SH-SY5Y (cell line): Measurements from ENCODE around the gene TTC1.

Experiments
- GATA2 ChIP-seq: IDR thresholded peaks from 2 replicates; pipeline ENCODE4 v1.6.1; 2011; ENCODE audit warnings: mild to moderate bottlenecking, low read depth, low read length
- GATA3 ChIP-seq: IDR thresholded peaks from 2 replicates; pipeline ENCODE4 v1.6.1; 2011; ENCODE audit warnings: low read depth, mild to moderate bottlenecking, low read length, moderate library complexity

DNA sequence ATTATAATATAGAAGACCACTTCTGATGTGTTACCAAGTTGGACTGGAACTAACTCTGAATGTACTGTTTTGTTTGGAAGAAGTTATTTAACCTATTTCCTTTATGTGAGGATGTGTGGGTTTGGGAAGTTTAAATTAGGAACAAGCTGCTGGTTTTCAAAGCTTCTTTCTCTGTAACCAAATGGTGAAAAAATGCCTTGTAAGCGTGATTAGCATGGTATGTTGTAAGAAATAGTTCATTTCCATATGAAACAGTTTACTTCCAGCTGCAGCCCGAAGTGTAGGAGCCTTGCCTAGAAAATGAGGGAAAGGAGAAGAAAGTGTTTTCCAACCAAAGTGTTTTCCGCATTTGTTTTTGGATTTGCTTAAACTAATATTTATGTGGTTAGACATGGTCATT, 36.0 kb downstream of the TTC1 start:
- no peak for TF ChIP-seq GATA2
- no peak for TF ChIP-seq GATA3
